ENCODE measurements around the gene SLC7A10.

GRCh38 chr19:33255781-33256180 lies 30.1 kb upstream of the SLC7A10 start:
- no peak for TF ChIP-seq CTCF (IDR thresholded peaks at IDR 0.05; ENCODE audit: low read length)
- TF ChIP-seq EZH2 (IDR thresholded peaks at IDR 0.05; ENCODE audit: borderline replicate concordance, low read length), result no peak

Data from OCI-LY1 (cell line).